ENCODE results near the gene EIF2B2.
"Not testable (repeated sequence)": the region's sequence is repeated elsewhere in the genome, so short reads cannot be mapped to it uniquely, and the experiment has no call there.

EIF2B2 gene

GRCh38 chr14:74994182-74994581, 8.5 kb upstream of the EIF2B2 start:
- not testable (repeated sequence) for DNase-seq (ENCODE audit: low spot score)

GRCh38 chr14:74995781-74996180, 6.9 kb upstream of the EIF2B2 start:
- not testable (repeated sequence) for DNase-seq (ENCODE audit: low spot score)

GRCh38 chr14:75001261-75001660, 1.5 kb upstream of the EIF2B2 start:
- no peak for DNase-seq (ENCODE audit: low spot score)

- no peak for DNase-seq (ENCODE audit: low spot score)
These were observed 822 bp upstream of the EIF2B2 start for GRCh38 chr14:75001899-75002298.

GRCh38 chr14:75003250-75004027, 718 bp downstream of the EIF2B2 start:
- no peak for DNase-seq (ENCODE audit: low spot score)

- no peak for DNase-seq (ENCODE audit: low spot score)
These were observed 2.6 kb downstream of the EIF2B2 start for GRCh38 chr14:75005357-75005756.

GRCh38 chr14:75009176-75009575, 6.5 kb downstream of the EIF2B2 start:
- DNase-seq (ENCODE audit: low spot score): no peak

- no peak for DNase-seq (ENCODE audit: low spot score)
These were observed 7.9 kb downstream of the EIF2B2 start for GRCh38 chr14:75010472-75011093.

GRCh38 chr14:75011356-75011994, 8.8 kb downstream of the EIF2B2 start:
- no peak for DNase-seq (ENCODE audit: low spot score)

- DNase-seq (ENCODE audit: low spot score): no peak
These were observed 10.6 kb downstream of the EIF2B2 start for GRCh38 chr14:75013290-75013689.

GRCh38 chr14:75015496-75015895, 12.8 kb downstream of the EIF2B2 start:
- no peak for DNase-seq (ENCODE audit: low spot score)

- peak; percentile 65 for DNase-seq (ENCODE audit: low spot score)
These were observed 14.1 kb downstream of the EIF2B2 start for GRCh38 chr14:75016815-75017214.

GRCh38 chr14:75018694-75019093, 16.0 kb downstream of the EIF2B2 start:
- no peak for DNase-seq (ENCODE audit: low spot score)

GRCh38 chr14:75022655-75023054, 19.9 kb downstream of the EIF2B2 start:
- no peak for DNase-seq (ENCODE audit: low spot score)

- no peak for DNase-seq (ENCODE audit: low spot score)
These were observed 20.4 kb downstream of the EIF2B2 start for GRCh38 chr14:75023108-75023507.

- no peak for DNase-seq (ENCODE audit: low spot score)
These were observed 22.4 kb downstream of the EIF2B2 start for GRCh38 chr14:75025082-75025481.

GRCh38 chr14:75025876-75026275, 23.2 kb downstream of the EIF2B2 start:
- DNase-seq (ENCODE audit: low spot score): no peak

- DNase-seq (ENCODE audit: low spot score): no peak
These were observed 27.4 kb downstream of the EIF2B2 start for GRCh38 chr14:75030147-75030546.

- DNase-seq (ENCODE audit: low spot score): no peak
These were observed 30.2 kb downstream of the EIF2B2 start for GRCh38 chr14:75032939-75033338.

- DNase-seq (ENCODE audit: low spot score): no peak
These were observed 37.8 kb downstream of the EIF2B2 start for GRCh38 chr14:75040507-75040906.

GRCh38 chr14:75040959-75041358, 38.2 kb downstream of the EIF2B2 start:
- no peak for DNase-seq (ENCODE audit: low spot score)

- no peak for DNase-seq (ENCODE audit: low spot score)
These were observed 38.9 kb downstream of the EIF2B2 start for GRCh38 chr14:75041613-75042012.

GRCh38 chr14:75042035-75042434, 39.3 kb downstream of the EIF2B2 start:
- DNase-seq (ENCODE audit: low spot score): no peak

All from Ammon's horn (tissue), 1 donor.